ENCODE results near the gene DNAJC5. TPM values are rescaled to one million over a fixed set of nuclear protein-coding genes. Genes with fewer than 3 reads are reported as not detected.

The DNAJC5 gene
- total RNA-seq, 1 experiment from 2014 or later: 28.5 TPM

- TF ChIP-seq PRDM15 (CRISPR knock-in tag; IDR thresholded peaks at IDR 0.05): no peak
- TF ChIP-seq SMAD4 (CRISPR knock-in tag; IDR thresholded peaks at IDR 0.05): no peak
- no peak for TF ChIP-seq ARID4B (CRISPR knock-in tag; IDR thresholded peaks at IDR 0.05; ENCODE audit: borderline replicate concordance)
- TF ChIP-seq ESRRA (CRISPR knock-in tag; IDR thresholded peaks at IDR 0.05; ENCODE audit: borderline replicate concordance): no peak
- no peak for TF ChIP-seq TCF7 (CRISPR knock-in tag; IDR thresholded peaks at IDR 0.05; ENCODE audit: low read depth)
- TF ChIP-seq CREM (CRISPR knock-in tag; IDR thresholded peaks at IDR 0.05): peak; percentile 50; the same call in 1 of the 2 replicates
These were observed 62.2 kb downstream of the DNAJC5 start (continued) for GRCh38 chr20:63957004-63957689.

GRCh38 chr20:63957690-63958441 is 62.9 kb downstream of the DNAJC5 start:
- POLR2A ChIA-PET: interaction anchor here (0.6 to 1.5 kb wide), 7 partner anchors 16 to 1341 kb away, joined by 3 to 4 read pairs (median 3); partner anchors contain the start of genes SAMD10 and TPD52L2
- CTCF ChIA-PET: interaction anchor here (0.6 to 5.0 kb wide), 10 partner anchors 14 to 299 kb away, joined by 3 to 54 read pairs (median 6); partner anchors contain the start of genes LKAAEAR1, PCMTD2, PRPF6 and SAMD10
- DNase-seq (ENCODE audit: low spot score) (peak; percentile 75), ATAC-seq (peak; percentile 58)
- peaks cover 16% of the 10 kb centered on the region for H3K36me3 Mint-ChIP-seq
- peak overlapping the region; percentile 76 for H3K4me3 Mint-ChIP-seq
- peaks cover 2% of the 10 kb centered on the region; the same call in 1 of the 2 replicates for H3K9me3 Mint-ChIP-seq
- TF ChIP-seq IRF1 (CRISPR knock-in tag; IDR thresholded peaks at IDR 0.05) (no peak), ZNF671 (CRISPR knock-in tag; IDR thresholded peaks at IDR 0.05) (no peak), TEAD4 (CRISPR knock-in tag; IDR thresholded peaks at IDR 0.05) (no peak), SP1 (CRISPR knock-in tag; conservative IDR thresholded peaks at IDR 0.05) (no peak; the same call in 1 of the 2 replicates), TCF7 (CRISPR knock-in tag; IDR thresholded peaks at IDR 0.05; ENCODE audit: low read depth) (no peak), CBFB (CRISPR knock-in tag; IDR thresholded peaks at IDR 0.05; ENCODE audit: low read depth) (no peak)
- H3K27me3 Mint-ChIP-seq (ENCODE audit: low read depth): no peaks in the 10 kb centered on the region
- peak overlapping the region; percentile 57 for H3K27ac Mint-ChIP-seq
- H3K4me1 Mint-ChIP-seq: peaks cover 20% of the 10 kb centered on the region

- H3K4me3 Mint-ChIP-seq: peak overlapping the region; percentile 22; the same call in 1 of the 2 replicates
- H3K4me1 Mint-ChIP-seq: peaks cover 20% of the 10 kb centered on the region
- POLR2A ChIA-PET: no interaction called here
- DNase-seq (ENCODE audit: low spot score): no peak
- no peak for ATAC-seq
- TF ChIP-seq HMGXB4 (CRISPR knock-in tag; IDR thresholded peaks at IDR 0.05) (no peak), ZNF317 (CRISPR knock-in tag; IDR thresholded peaks at IDR 0.05; ENCODE audit: borderline replicate concordance, low read depth) (no peak), ZNF425 (CRISPR knock-in tag; conservative IDR thresholded peaks at IDR 0.05) (no peak), ZNF396 (CRISPR knock-in tag; IDR thresholded peaks at IDR 0.05; ENCODE audit: borderline replicate concordance) (no peak)
- peaks cover 19% of the 10 kb centered on the region for H3K36me3 Mint-ChIP-seq
- no peaks in the 10 kb centered on the region for H3K27me3 Mint-ChIP-seq (ENCODE audit: low read depth)
- H3K27ac Mint-ChIP-seq: no peak overlapping the region
- H3K9me3 Mint-ChIP-seq: peaks cover 3% of the 10 kb centered on the region; the same call in 1 of the 2 replicates
- CTCF ChIA-PET: interaction anchor here (0.6 to 5.0 kb wide), 3 partner anchors 15 to 37 kb away, joined by 3 to 54 read pairs (median 7); partner anchors contain the start of gene PRPF6
These were observed 63.5 kb downstream of the DNAJC5 start for GRCh38 chr20:63958471-63958870.
